CD4-positive, alpha-beta T cell treated with Interleukin-21 for 1 hour (primary cell): ENCODE results near the gene ADAM15.
A peak's percentile ranks its signal among the peaks of the same experiment; 100 is the strongest.

Experiments
- DNase-seq: peaks from one replicate; pipeline ENCODE4 v3.0.0-alpha.2; 2020

ADAM15 gene, protein sequence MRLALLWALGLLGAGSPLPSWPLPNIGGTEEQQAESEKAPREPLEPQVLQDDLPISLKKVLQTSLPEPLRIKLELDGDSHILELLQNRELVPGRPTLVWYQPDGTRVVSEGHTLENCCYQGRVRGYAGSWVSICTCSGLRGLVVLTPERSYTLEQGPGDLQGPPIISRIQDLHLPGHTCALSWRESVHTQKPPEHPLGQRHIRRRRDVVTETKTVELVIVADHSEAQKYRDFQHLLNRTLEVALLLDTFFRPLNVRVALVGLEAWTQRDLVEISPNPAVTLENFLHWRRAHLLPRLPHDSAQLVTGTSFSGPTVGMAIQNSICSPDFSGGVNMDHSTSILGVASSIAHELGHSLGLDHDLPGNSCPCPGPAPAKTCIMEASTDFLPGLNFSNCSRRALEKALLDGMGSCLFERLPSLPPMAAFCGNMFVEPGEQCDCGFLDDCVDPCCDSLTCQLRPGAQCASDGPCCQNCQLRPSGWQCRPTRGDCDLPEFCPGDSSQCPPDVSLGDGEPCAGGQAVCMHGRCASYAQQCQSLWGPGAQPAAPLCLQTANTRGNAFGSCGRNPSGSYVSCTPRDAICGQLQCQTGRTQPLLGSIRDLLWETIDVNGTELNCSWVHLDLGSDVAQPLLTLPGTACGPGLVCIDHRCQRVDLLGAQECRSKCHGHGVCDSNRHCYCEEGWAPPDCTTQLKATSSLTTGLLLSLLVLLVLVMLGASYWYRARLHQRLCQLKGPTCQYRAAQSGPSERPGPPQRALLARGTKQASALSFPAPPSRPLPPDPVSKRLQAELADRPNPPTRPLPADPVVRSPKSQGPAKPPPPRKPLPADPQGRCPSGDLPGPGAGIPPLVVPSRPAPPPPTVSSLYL

GRCh38 chr1:155050560-155051341 is at the start of gene ADAM15:
Gene ADAM15, plus strand, starts transcription at chr1:155051316. Its CDS starts 71 bp downstream, at chr1:155051387.
- DNase-seq, result peak; percentile 86

- DNase-seq, result no peak
These were observed 49.8 kb upstream of the ADAM15 start for GRCh38 chr1:155001425-155001674.

- DNase-seq, result peak; percentile 98
These were observed 49.2 kb upstream of the ADAM15 start for GRCh38 chr1:155001675-155002463.

DNA sequence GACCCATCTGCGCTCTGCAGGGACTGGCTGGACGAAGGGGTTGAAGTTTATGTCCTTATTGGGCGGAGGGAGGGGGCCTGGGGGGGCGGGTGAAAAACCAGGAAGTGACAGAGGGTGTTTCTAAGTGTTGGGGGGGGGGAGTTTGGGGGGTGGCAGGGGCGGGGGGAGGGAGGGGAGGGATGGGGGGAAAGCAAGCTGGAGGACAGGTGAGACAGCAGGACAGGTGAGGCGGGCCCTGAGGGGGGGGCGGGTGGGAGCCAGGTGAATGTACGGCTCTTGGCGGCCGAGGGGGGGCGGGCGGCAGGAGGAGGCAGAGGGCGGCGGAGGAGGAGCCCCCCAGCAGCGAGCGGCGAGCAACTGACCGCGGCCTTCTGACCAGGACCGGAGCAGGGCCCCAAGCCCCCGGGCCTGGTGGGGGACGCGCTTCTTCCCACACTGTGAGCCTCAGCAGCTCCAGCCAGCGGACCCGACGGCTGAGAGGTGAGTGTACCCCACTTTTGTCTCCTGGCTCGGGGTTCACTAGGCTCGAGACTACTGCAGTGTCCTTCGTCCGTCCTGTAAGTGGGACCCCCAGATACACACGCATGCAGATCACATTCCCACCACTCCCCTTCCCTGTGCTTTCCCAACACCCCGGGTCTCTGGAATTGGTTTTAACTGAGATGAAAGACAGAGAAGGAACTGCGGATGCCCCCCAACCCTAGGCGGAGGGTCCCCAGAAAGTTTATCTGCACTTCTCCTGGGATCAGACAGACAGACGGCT is 48.5 kb upstream of the ADAM15 start, which contains the start of gene ZBTB7B:
ZBTB7B (plus strand) TSS at position 339 of the 763 bp plus-strand sequence. CDS start 11,859 bp downstream, outside the sequence.
- DNase-seq, result no peak

DNA sequence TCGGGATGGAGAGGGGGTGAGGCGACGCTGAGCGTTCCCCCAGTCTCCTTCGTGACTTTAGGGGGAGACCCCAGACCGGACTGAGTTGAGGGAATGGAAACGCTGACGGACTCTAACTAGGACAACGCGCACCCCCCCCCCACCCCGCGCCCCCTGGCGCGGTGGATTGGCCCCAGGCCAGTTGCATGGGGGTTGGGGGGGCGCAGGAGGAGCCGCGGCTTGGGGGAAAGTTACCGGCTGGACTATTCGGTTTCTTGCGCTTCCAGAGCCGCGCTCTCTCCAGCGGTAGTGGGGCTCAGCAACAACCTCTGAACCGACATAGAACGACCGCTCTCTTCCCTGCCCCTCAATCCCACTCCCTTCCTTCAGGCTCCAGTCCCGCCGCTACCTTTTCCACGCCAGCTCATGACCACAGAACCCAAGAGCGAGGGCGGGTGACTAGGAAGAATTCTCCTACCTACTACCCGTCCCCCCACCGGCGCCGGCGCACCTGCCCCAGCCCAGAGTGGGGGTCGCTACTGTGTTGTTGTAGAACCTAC is 47.8 kb upstream of the ADAM15 start:
- no peak for DNase-seq

GRCh38 chr1:155003766-155004351 is 47.3 kb upstream of the ADAM15 start:
- no peak for DNase-seq

DNA sequence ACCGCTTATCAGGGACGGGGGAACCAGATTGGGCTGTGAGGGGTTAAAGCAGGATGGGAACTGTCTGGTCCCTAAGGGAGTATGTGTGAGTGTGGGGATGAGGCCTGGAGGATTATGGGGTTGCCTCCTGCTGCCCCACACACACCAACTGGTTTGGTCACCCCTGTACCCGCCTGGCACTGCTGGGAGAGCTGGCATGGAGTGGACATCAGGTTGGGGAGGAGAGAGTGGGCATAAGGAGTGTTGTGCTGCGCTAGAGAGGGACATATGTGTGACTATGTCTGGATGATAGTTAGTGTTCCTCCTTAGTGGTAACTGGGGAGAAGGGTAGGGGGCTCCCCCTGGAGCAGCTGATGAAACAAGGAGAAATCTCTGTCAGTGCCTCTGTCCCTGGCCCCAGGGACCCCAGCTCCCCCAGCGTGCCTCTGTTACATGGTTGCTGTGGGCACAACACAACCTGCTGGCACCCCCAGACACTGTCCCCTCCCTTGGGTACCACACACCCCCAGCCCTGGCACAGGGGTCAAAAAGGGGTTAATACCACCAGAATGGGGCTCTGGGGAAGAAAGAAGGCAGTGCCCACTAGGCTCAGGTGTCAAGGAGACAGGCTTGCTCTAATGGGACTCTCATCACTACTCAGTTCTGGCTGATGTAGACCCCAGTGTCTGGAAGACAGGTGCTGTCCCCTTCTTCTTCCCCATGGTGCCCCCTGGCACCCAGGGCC is 46.6 kb upstream of the ADAM15 start:
- no peak for DNase-seq

GRCh38 chr1:155005076-155006011 is 45.8 kb upstream of the ADAM15 start:
- peak; percentile 58 for DNase-seq

GRCh38 chr1:155006601-155007101 is 44.5 kb upstream of the ADAM15 start:
- DNase-seq, result peak; percentile 69

- no peak for DNase-seq
These were observed 43.8 kb upstream of the ADAM15 start for GRCh38 chr1:155007251-155007828.

DNA sequence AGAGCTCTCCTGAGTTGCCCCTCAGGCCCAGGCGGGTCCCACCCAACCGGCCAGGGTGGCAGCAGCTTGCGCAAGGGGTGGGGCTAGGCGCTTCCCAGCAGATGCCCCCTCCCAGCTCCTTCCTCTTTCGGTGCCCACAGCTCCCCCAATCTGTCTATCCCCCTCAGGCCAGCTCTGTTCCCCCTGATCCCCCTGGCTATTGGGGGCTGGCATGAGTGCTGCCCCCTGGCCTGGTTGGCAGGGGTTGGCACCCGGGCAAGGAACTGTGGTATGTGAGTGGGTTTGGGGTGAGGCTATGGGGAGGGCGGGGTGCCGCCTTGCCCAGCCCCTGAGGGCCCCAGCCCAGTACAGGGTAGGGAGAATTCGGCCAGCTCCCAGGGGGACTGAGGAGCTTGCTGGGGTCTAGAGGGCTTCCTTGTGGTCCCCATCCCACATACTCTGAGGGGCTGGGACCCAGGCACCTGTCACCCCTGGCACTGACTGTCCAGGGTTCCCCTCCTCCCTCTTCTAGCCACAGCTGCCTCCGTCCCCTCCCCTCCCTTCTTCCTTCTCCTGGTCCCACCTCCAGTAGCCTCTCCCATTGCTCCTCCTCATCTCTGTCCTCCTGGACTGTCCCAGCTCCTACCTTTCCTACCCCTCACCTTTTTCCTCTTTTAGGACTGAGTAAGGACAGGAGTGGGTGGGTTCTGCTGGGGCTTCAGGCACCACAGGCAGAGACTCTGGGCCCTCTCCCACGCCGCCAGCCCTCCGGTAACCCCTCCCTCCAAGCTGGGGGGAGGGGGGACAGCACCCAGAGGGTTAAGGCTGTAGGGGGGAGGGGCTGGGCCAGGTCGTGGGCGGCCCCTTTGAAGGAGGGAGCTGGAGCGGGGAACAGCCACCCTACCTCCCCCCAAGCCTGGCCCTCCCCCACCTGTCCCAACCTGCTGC is 42.8 kb upstream of the ADAM15 start:
- DNase-seq, result peak; percentile 39

DNA sequence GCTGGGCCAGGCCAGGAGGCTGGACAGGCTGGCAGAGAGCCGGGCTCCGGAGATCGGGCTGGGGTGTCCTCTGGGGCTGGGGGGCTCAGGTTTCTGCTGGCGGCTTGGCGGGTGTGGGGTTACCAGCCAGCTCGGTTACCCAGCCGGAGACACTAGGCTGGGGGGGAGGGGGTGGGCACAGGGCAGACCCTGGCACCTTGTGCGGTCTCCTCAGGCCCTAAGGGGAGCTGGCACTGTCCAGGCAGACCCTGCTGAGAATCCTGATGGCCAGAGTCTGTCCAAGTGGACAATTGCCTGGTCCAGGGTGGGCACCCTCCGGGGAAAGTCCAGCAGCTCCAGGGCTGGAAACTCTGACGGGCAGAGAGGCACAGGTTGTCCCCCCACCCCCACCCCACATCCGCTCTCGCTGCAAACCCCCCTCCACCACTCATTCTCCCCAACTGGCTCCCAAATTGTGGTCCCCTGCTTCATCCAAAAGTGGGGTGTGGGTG is 41.9 kb upstream of the ADAM15 start:
- no peak for DNase-seq

DNA sequence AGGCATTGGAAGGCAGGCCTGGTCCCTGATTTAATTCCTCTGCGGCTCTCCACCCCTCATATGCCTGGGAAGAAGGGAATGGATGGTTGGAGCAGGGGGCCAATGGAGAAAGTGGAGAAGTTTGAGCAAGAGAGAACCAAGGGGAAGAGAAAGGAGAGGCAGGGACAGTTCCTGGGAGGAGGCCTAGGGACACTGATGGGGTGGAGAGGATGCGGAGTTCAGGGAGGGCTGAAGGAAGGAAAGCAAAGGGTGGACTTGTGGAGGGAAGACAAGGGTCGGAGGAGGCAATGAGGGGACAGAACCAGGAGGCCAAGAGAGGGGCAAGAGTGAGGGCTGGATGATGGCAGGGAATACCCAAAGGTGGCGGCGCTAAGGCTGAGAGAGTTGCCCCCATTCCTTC is 41.4 kb upstream of the ADAM15 start:
- DNase-seq, result no peak

DNA sequence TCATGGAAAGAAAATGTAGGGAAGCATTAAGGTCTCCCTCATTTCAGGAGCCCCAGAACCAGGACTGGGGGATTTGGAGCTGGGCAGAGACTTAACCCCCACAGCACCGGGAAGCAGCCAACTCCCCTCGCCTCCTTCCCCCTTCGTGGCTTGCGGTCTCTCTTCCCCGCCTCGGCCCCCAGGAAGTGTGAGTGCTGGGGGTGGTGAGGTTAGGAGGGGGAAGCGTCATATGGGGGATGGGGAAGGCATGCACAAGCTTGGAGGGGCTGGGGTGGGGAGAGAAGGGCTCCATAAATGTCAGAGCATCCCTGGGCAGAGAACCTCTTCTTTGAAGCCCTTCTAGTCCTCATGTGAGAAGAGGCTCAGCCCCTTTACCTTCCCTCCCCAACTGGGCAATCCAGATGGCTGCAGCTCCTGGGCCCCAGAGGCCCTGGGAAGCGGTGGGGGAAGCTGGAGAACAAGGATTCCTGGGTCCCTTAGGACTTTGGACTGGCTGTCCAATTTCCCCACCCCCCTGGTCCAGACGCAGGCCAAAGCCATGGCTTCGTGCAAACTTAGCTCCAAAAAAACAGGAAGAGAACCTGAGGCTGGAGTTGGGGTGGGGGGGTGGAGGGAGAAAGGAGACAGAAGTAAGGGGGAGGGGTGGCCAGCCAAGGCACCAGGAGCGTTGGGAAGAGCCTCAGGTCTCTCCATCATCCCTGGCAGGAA is 40.8 kb upstream of the ADAM15 start:
- DNase-seq, result peak; percentile 44

GRCh38 chr1:155011004-155011416 is 40.1 kb upstream of the ADAM15 start:
- no peak for DNase-seq

DNA sequence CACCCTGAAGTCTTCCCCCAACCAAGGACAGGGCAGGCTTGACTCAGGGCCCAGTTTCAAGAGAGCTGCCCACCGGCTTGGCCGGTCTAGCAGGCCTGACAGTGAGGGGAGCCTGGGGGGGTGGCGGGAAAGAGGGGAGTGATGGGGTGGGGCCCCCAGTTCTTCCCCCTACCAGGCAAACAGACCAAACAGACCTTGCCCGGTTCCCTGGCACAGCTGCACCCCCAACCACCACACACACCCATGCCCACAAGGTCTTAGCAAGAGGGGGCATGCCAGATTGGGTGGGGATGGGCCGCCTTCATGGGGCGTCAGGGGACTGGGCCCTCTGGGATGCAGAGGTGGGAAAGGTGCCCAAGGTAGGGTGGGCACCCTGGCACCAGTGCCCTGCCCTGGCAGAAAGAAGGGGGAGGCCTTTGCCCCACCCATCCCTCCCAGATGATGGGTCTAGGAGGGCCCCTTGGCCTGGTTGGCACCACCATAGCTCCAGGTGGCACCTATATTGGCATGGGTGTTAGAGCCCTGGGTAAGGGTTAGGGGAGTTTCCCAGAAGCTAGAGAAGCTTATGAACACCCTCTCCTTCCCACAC is 39.6 kb upstream of the ADAM15 start:
- DNase-seq, result no peak
